ENCODE measurements around the gene SLC35F3. TPM values are rescaled to one million over a fixed set of nuclear protein-coding genes. Genes with fewer than 3 reads are reported as not detected.

Gene SLC35F3
- total RNA-seq, 2 experiments from 2014 or later: 0.86 to 1.8 TPM

DNA sequence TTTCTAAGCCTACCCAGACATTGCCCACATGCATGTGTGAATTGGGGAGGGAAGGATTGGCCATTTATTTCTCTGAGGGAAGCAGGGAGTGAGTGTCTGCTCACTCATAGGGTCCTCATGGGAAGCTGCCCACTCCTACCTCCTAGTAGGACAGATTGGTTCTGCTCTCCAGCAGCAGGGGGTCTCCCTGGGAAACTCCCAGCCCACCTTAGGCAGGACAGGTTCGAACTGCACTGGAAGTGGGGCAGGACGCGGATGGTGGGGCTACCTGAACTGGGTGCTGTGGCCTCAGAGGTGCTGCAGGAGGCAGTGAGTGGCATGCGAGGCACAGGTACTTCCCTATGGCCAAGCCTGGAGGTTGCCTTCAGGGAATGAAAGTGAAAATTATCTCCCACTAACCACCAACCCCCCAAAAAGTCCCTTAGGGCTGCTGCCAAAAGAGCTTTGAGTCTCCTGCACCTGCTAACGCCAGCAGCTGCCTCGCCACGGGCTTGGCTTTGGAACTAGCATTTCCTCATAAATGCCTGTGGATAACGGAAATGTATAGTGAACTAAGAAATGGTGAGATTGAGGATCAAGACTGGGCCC, 311.7 kb downstream of the SLC35F3 start:
- Mint-ChIP-seq H3K36me3 (ENCODE audit: low read depth) (no peaks in the 10 kb centered on the region), H3K27ac (no peak overlapping the region), H3K27me3 (peaks cover 25% of the 10 kb centered on the region), H3K9me3 (ENCODE audit: low read depth) (no peaks in the 10 kb centered on the region), H3K4me1 (peaks cover 21% of the 10 kb centered on the region), H3K4me3 (no peak overlapping the region)
- POLR2A ChIA-PET: no interaction called here
- intact Hi-C loops (cut with DNase I, micrococcal nuclease): loop anchor here in 1 of 2 experiments (5.0 kb wide), 1 partner anchor 56 kb away; no protein-coding TSS in a partner anchor
- CTCF ChIA-PET: interaction anchor here (0.7 to 6.9 kb wide), 4 partner anchors 14 to 193 kb away, joined by 3 to 97 read pairs (median 3); no protein-coding TSS in a partner anchor
- ATAC-seq: no peak
- DNase-seq: no peak

DNA sequence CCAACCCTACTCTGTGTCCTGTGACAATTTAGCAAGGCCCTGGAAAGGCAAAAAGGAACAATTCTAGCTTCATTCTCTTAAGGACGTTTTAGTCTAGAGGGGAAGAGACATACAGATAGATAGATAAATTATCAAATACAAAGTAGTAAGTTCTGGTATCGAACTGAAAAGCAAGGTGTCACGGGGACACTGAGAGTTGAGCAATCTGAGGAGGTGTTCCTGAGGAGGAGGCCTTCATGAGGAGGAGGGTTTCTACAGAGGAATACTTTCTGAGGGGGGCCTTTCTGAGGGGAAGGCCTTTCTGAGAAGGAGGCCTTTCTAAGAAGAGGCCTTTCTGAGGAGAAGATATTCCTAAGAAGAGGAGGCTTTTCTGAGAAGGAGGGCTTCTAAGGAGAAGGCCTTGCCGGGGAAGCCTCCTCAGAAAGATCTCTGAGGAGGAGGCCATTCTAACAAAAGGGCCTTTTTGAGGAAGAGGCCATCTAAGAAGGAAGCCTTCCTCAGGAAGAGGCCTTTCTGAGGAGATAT, 312.9 kb downstream of the SLC35F3 start:
- Mint-ChIP-seq H3K9me3 (ENCODE audit: low read depth) (no peaks in the 10 kb centered on the region), H3K4me1 (peaks cover 21% of the 10 kb centered on the region), H3K36me3 (ENCODE audit: low read depth) (no peaks in the 10 kb centered on the region), H3K27ac (no peak overlapping the region), H3K4me3 (no peak overlapping the region), H3K27me3 (peaks cover 25% of the 10 kb centered on the region)
- CTCF ChIA-PET: interaction anchor here (0.6 to 6.9 kb wide), 4 partner anchors 13 to 699 kb away, joined by 3 to 97 read pairs (median 4); no protein-coding TSS in a partner anchor
- intact Hi-C loops (cut with DNase I, micrococcal nuclease): loop anchor here in 1 of 2 experiments (5.0 kb wide), 1 partner anchor 55 kb away; no protein-coding TSS in a partner anchor
- POLR2A ChIA-PET: no interaction called here
- no peak for ATAC-seq
- DNase-seq: no peak

DNA sequence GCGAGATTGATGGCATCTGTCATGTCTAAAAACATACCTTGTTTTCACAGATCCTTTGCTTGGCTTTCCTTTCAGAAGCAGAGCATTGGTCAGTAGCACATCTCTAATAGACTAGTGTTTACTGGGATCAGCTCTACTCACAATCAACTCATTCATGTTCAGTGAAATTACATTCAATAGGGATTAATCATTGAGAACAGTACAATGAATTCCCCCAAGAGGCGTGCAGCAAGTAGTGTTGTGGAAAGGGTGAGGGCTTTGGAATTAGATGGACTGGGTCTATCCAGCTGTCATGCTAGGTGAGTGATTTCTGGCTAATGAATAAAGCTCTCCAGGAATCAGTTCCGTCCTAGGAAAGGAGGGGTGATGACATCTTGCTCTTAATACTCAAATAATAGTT, 313.6 kb downstream of the SLC35F3 start:
- ChIA-PET POLR2A (no interaction called here), CTCF (no interaction called here)
- intact Hi-C loops (cut with DNase I, micrococcal nuclease): loop anchor here in 1 of 2 experiments (5.0 kb wide), 1 partner anchor 54 kb away; no protein-coding TSS in a partner anchor
- Mint-ChIP-seq H3K4me1 (peaks cover 17% of the 10 kb centered on the region), H3K36me3 (ENCODE audit: low read depth) (no peaks in the 10 kb centered on the region), H3K4me3 (no peak overlapping the region), H3K27me3 (peaks cover 21% of the 10 kb centered on the region), H3K9me3 (ENCODE audit: low read depth) (no peaks in the 10 kb centered on the region), H3K27ac (peak overlapping the region; percentile 16)
- DNase-seq (no peak), ATAC-seq (no peak)

DNA sequence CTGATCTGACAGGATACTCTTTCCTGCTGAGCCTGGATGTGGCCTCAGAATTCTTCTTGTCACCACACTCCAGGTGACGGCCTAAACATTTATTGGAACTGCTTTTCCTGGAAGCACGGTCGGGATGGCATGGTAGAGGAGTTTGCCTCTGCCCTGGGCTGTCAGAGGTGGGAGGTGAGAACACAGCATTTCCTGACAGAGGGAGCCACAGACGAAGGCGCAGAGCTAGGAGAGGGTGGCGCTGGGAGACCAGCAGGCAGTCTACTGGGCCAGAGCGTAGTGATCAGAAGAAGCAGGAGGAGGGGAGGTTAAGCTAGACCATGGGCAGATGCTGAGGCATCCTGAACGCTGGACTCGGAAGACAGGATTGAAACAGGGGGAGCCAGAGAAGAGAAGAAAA, 315.2 kb downstream of the SLC35F3 start:
- H3K36me3 Mint-ChIP-seq (ENCODE audit: low read depth): no peaks in the 10 kb centered on the region
- no peak overlapping the region for H3K4me3 Mint-ChIP-seq
- CTCF ChIA-PET: no interaction called here
- POLR2A ChIA-PET: no interaction called here
- H3K9me3 Mint-ChIP-seq (ENCODE audit: low read depth): no peaks in the 10 kb centered on the region
- no peak overlapping the region for H3K27ac Mint-ChIP-seq
- peaks cover 8% of the 10 kb centered on the region for H3K4me1 Mint-ChIP-seq
- peaks cover 15% of the 10 kb centered on the region for H3K27me3 Mint-ChIP-seq
- ATAC-seq: no peak
- intact Hi-C loops (cut with DNase I, micrococcal nuclease): loop anchor here in 1 of 2 experiments (5.0 kb wide), 1 partner anchor 53 kb away; no protein-coding TSS in a partner anchor
- DNase-seq: no peak

DNA sequence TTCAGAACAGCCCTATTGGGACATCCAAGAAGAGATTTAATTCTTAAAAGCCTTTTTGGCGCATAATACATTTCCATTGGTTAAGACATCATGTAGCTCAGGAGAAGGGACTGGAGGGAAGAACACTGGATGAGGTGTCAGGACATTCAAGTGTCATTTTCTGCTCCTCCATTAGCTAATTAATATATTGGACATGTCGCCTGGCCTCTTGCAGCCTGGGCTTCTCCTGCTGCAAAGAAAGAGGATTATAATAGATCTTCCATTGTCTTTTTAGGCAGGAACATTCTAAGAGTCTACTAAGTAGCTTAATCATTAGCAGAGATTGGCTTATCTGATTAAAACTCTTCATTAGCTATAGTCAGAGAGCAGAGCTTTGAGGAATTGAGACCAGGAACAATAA, 317.1 kb downstream of the SLC35F3 start:
- no peak overlapping the region for H3K27ac Mint-ChIP-seq
- CTCF ChIA-PET: interaction anchor here (0.8 to 1.8 kb wide), 3 partner anchors 8 to 89 kb away, joined by 3 to 5 read pairs (median 3); no protein-coding TSS in a partner anchor
- H3K4me1 Mint-ChIP-seq: peaks cover 6% of the 10 kb centered on the region
- peaks cover 4% of the 10 kb centered on the region for H3K27me3 Mint-ChIP-seq
- H3K9me3 Mint-ChIP-seq (ENCODE audit: low read depth): no peaks in the 10 kb centered on the region
- no peaks in the 10 kb centered on the region for H3K36me3 Mint-ChIP-seq (ENCODE audit: low read depth)
- no peak for DNase-seq
- H3K4me3 Mint-ChIP-seq: no peak overlapping the region
- POLR2A ChIA-PET: no interaction called here
- no peak for ATAC-seq
- intact Hi-C loops (cut with DNase I, micrococcal nuclease): no loop called here

DNA sequence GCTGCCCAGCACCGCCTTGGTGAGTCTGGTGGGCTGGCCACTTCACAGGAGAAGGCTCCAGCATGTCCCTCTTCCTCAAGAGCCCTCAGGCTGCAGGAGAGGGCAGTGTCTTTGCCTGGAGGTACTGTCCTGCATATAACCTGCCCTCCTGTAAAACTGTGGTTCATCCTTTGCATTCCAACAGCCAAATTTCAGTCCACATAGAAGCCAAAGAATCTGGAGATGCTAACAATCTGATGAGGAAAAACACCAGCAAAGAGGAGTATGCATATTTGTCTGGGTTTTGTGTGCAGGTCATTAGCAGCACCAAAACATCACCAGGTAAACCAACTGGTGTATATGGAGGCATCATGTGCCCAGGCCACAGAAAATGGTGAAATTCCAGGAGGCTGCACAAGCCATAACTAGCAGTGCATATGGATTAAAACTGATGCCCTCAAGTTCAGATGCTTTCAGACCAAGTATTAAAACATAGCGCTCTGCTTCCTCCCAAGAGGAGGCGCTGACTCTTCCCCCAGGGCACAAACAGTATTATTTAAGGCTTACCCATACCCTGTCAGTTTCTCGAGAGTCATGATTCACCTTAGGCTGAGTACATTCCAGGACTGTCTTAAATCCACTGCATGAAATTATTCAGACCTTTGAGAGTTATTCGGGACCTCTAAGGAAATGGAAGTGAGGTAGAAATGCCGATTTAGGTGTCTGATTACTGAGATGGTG, 318.2 kb downstream of the SLC35F3 start:
- no peak for DNase-seq
- H3K4me1 Mint-ChIP-seq: no peaks in the 10 kb centered on the region
- ChIA-PET CTCF (interaction anchor here (0.6 to 1.8 kb wide), 5 partner anchors 9 to 728 kb away, joined by 3 to 5 read pairs (median 4); no protein-coding TSS in a partner anchor), POLR2A (no interaction called here)
- H3K9me3 Mint-ChIP-seq (ENCODE audit: low read depth): no peaks in the 10 kb centered on the region
- intact Hi-C loops (cut with DNase I, micrococcal nuclease): no loop called here
- no peak overlapping the region for H3K4me3 Mint-ChIP-seq
- no peaks in the 10 kb centered on the region for H3K36me3 Mint-ChIP-seq (ENCODE audit: low read depth)
- no peak for ATAC-seq
- no peaks in the 10 kb centered on the region for H3K27me3 Mint-ChIP-seq
- no peak overlapping the region for H3K27ac Mint-ChIP-seq

DNA sequence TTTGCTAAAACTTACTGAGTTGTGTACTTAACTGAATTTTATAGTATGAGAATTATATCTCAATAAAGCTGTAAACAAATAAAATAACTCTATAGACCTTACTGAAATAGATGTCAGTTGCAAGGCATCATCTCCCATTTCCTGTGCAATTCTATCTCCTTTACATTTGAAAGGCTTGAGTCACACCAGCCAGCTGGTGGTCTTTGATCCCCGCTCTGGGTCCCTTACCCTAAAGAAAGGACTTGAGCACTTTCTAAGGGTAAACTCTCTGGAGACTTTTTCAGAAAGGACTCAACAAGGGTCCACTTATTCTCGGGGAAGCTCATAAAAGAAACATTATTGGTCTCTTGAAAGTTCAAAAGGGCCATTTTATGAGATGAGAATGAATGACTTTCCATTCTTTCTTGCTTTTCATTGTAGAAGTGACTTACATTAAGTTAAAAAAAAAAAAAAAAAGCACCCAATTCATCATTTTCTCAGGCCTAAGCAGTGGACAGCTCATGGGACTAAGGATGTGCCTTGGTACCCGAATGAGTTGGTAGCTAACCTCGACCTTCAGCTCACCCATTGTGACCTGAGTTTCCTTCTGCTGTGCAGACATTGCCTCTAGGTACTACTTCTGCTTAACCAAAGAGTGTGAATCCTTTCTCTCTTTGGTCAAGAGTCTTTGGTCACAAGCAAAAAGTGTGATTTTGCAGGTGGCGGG, 321.8 kb downstream of the SLC35F3 start:
- ChIA-PET POLR2A (no interaction called here), CTCF (interaction anchor here (0.6 to 2.8 kb wide), 4 partner anchors 13 to 364 kb away, joined by 3 to 10 read pairs (median 4); no protein-coding TSS in a partner anchor)
- DNase-seq (no peak), ATAC-seq (no peak)
- H3K9me3 Mint-ChIP-seq (ENCODE audit: low read depth): no peaks in the 10 kb centered on the region
- H3K4me1 Mint-ChIP-seq: peaks cover 8% of the 10 kb centered on the region
- intact Hi-C loops (cut with DNase I, micrococcal nuclease): no loop called here
- peaks cover 6% of the 10 kb centered on the region for H3K27me3 Mint-ChIP-seq
- H3K36me3 Mint-ChIP-seq (ENCODE audit: low read depth): no peaks in the 10 kb centered on the region
- H3K4me3 Mint-ChIP-seq: no peak overlapping the region
- no peak overlapping the region for H3K27ac Mint-ChIP-seq

DNA sequence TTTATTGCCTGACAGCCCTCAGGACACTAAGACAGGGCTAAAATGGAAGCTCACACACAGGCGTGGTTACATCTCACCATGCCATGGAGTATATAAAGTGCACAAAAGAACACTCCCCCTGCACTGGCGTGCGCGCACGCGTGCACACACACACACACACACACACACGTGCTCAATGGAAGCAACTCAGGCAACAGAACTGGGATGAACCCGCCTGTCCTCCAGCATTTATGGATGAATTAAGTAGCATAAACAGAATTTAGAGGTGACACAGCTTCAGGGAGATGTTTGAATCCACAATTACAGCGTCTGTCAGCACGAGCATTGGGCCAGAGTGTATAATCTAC, 322.3 kb downstream of the SLC35F3 start:
- intact Hi-C loops (cut with DNase I, micrococcal nuclease): no loop called here
- ChIA-PET CTCF (interaction anchor here (0.6 to 2.8 kb wide), 3 partner anchors 14 to 365 kb away, joined by 3 to 10 read pairs (median 6); no protein-coding TSS in a partner anchor), POLR2A (no interaction called here)
- ATAC-seq (no peak), DNase-seq (no peak)
- peaks cover 8% of the 10 kb centered on the region for H3K4me1 Mint-ChIP-seq
- no peaks in the 10 kb centered on the region for H3K9me3 Mint-ChIP-seq (ENCODE audit: low read depth)
- H3K4me3 Mint-ChIP-seq: no peak overlapping the region
- H3K27ac Mint-ChIP-seq: no peak overlapping the region
- H3K36me3 Mint-ChIP-seq (ENCODE audit: low read depth): no peaks in the 10 kb centered on the region
- H3K27me3 Mint-ChIP-seq: peaks cover 6% of the 10 kb centered on the region

DNA sequence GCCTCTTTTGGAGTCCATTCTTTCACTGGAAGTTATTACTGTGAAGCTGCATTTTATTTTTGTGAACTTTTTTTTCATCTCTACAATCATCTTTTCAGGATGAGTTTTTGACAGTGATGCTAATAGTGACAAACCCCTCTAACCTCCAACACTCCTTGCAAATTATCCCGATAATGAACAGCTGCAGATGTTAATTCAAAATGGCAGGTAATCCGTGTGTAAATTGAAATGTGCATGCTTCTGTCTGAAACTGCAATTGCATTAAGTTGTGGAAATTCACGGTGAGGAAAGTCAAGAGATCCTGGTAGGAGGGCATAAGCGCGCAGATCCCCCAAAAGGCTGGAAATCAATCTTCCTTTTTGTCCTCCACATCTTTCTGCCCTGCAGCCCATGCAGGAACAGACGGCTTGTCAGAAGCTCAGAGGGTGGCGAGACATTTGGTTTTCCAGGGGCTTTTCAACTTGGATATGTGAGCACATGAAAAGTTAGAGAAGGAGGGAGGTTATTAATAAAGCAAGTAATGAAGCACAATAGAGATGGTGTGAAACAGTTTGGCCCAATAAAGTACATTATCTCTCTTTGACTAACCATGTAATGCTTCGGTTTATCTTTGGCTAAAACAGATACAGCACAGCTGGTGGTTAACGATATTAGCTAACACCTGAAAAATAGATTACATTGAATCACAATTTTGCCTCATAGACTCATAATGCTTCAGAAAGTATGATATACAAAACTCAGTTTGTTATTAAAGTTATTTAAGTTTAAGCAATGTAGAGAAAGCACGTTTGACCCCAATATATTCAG, 325.3 kb downstream of the SLC35F3 start:
- Mint-ChIP-seq H3K36me3 (ENCODE audit: low read depth) (no peaks in the 10 kb centered on the region), H3K9me3 (ENCODE audit: low read depth) (no peaks in the 10 kb centered on the region), H3K27ac (no peak overlapping the region), H3K4me1 (peaks cover 8% of the 10 kb centered on the region), H3K4me3 (no peak overlapping the region), H3K27me3 (peaks cover 6% of the 10 kb centered on the region)
- no peak for ATAC-seq
- ChIA-PET POLR2A (no interaction called here), CTCF (interaction anchor here (0.7 to 2.6 kb wide), 9 partner anchors 11 to 114 kb away, joined by 3 to 13 read pairs (median 3); no protein-coding TSS in a partner anchor)
- DNase-seq: no peak
- intact Hi-C loops (cut with DNase I, micrococcal nuclease): loop anchor here in 1 of 2 experiments (5.0 kb wide), 1 partner anchor 83 kb away; no protein-coding TSS in a partner anchor

DNA sequence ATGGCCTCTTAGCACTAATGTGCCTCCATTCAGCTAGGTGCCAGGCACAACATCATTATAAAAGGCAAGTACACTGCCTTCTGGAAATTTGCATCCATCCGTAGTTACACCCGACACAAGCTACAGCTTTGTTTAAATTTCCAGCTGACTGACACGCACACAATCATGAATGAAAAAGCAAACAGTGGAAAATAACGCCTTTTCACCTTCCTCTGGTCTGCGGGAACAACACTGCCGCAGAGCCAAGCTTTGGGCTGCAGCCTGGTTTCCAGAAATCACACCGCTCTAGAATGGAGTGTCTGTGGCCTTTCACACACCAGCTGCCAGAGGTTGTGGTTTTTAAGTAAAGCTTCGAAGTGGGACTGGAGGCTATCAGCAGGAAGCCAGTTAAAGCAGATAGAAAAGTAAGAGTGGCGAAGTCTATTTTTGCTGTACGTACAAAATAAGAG, 326.0 kb downstream of the SLC35F3 start:
- H3K4me1 Mint-ChIP-seq: peaks cover 8% of the 10 kb centered on the region
- no peaks in the 10 kb centered on the region for H3K9me3 Mint-ChIP-seq (ENCODE audit: low read depth)
- ChIA-PET POLR2A (no interaction called here), CTCF (interaction anchor here (0.8 to 2.6 kb wide), 8 partner anchors 11 to 115 kb away, joined by 3 to 13 read pairs (median 4); no protein-coding TSS in a partner anchor)
- ATAC-seq (peak; percentile 47), DNase-seq (peak; percentile 41)
- intact Hi-C loops (cut with DNase I, micrococcal nuclease): loop anchor here in 1 of 2 experiments (5.0 kb wide), 1 partner anchor 82 kb away; no protein-coding TSS in a partner anchor
- H3K4me3 Mint-ChIP-seq: no peak overlapping the region
- H3K27ac Mint-ChIP-seq: no peak overlapping the region
- H3K36me3 Mint-ChIP-seq (ENCODE audit: low read depth): no peaks in the 10 kb centered on the region
- H3K27me3 Mint-ChIP-seq: peaks cover 6% of the 10 kb centered on the region
